GM21723 (cell line): ENCODE results near the gene ZNF394.
A peak's percentile ranks its signal among the peaks of the same experiment; 100 is the strongest.
"Not testable (repeated sequence)": the region's sequence is repeated elsewhere in the genome, so short reads cannot be mapped to it uniquely, and the experiment has no call there.

ENCODE experiments used
- ATAC-seq: cut with Tn5 transposase; IDR thresholded peaks from one replicate; pipeline ENCODE4 v1.9.1; 2021; ENCODE audit warnings: mild to moderate bottlenecking, moderate library complexity; ENCODE audit not compliant: unreplicated experiment

Gene ZNF394

GRCh38 chr7:99499721-99500636, at the start of gene ZNF394:
Gene ZNF394, minus strand, starts transcription at chr7:99500281. Its CDS starts 188 bp downstream, at chr7:99500093.
- ATAC-seq, result peak; percentile 45

- ATAC-seq, result not testable (repeated sequence)
Observed at GRCh38 chr7:99549545-99549944, 49.5 kb upstream of the ZNF394 start.

- not testable (repeated sequence) for ATAC-seq
Observed at GRCh38 chr7:99545308-99545707, 45.2 kb upstream of the ZNF394 start.

DNA sequence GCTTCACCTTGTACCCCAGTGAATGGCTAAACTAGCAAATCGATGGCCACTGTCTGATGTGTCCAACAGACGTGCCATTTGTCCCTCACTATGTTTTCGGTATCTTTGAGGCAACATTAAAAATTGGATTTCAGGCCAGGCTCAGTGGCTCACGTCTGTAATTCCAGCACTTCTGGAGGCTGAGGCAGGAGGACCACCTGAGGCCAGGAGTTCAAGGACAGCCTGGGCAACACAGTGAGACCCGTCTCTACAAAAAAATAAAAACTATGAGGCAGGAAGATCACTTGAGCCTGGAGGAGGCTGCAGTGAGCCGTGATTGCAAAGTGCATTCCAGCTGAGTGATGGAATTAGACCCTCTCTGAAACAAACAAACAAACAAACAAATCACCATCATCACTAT, 43.8 kb upstream of the ZNF394 start:
- no peak for ATAC-seq

DNA sequence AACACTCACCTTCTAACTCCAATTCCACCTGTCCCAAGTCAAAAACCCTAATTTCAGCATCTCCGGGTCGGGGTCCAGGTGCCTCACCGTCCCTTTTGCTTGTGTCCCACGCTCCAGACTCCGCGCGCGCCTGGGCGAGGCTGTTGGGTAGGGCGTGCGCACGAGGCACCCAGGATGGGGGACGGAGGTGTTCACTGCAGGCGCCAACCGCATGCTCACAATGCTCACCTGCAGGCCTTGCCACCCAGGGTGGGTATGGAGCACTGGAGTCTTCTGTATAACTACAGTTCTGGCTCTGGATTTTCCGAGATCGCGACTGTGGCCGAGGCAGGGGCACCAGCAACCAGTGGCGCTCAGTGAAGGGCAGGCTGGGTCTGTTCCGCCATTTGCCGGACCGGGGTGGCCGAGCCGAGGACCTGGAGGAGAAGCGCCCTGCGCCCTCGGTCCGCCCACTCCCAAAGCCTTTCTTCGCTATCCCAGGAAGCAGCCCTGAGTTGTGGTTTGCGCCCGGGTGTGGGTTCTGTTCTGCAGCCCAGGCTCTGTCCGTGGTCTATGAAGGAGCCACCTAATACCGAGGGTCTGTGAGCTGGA, 43.1 kb upstream of the ZNF394 start:
- ATAC-seq, result no peak

DNA sequence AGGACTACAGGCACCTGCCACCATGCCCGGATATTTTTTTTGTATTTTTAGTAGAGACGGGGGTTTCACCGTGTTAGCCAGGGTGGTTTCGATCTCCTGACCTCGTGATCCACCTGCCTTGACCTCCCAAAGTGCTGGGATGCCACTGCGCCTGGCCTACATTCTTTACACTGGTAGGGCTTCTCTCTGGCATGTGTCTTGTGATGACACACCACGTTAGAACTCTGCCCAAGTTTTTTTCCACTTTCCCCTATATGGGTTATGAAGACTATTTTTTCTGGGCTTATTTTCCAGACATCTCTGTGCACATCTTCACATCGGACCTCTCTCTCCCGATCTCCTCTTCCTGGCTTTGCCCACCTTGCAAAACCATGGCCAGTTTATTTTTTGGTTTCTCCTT, 41.1 kb upstream of the ZNF394 start:
- no peak for ATAC-seq

DNA sequence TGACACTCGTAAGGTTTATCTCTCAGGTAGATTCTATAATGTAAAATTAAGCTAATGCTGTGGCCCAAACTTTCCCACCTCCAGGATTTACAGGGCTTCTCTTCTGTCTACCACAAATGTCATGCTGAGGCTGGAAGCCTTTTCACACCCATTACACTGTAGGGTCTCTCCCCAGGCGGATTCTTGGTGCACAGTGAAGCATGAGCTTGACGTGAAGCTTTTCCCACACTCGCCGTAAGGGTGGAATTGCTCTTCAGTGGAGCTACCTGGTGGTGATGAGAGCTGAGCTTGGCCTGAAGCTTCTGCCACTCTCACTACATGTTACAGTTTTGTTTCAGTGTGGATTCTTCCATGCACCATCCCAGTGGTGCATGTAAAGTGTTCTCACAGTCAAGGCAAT, 40.5 kb upstream of the ZNF394 start:
- no peak for ATAC-seq

- no peak for ATAC-seq
Observed at GRCh38 chr7:99539213-99539811, 39.2 kb upstream of the ZNF394 start.

DNA sequence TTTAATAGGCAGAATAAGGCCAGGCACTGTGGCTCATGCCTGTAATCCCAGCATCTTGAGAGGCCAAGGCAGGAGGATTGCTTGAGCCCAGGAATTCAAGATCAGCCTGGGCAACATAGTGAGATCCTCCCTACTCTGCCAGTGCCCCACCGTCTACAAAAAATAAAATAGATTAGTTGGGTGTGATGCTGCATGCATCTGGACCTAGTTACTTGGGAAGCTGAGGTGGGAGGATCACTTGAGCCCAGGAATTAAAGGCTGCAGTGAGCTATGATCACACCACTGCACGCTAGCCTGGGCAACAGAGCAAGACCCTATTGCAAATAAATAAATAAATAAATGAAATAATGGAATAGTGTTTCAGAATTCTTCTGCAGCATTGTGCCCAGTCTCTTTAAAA, 35.6 kb upstream of the ZNF394 start:
- ATAC-seq, result no peak

DNA sequence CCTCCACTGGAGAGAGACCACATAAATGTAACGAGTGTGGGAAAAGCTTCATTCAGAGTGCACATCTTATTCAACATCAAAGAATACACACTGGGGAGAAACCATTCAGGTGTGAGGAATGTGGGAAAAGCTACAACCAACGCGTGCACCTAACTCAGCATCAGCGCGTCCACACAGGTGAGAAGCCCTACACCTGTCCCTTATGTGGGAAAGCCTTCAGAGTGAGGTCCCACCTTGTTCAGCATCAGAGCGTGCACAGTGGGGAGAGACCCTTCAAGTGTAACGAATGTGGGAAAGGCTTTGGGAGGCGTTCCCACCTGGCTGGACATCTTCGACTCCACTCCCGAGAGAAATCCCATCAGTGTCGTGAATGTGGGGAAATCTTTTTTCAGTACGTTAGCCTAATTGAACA, 31.3 kb upstream of the ZNF394 start:
- ATAC-seq, result no peak

DNA sequence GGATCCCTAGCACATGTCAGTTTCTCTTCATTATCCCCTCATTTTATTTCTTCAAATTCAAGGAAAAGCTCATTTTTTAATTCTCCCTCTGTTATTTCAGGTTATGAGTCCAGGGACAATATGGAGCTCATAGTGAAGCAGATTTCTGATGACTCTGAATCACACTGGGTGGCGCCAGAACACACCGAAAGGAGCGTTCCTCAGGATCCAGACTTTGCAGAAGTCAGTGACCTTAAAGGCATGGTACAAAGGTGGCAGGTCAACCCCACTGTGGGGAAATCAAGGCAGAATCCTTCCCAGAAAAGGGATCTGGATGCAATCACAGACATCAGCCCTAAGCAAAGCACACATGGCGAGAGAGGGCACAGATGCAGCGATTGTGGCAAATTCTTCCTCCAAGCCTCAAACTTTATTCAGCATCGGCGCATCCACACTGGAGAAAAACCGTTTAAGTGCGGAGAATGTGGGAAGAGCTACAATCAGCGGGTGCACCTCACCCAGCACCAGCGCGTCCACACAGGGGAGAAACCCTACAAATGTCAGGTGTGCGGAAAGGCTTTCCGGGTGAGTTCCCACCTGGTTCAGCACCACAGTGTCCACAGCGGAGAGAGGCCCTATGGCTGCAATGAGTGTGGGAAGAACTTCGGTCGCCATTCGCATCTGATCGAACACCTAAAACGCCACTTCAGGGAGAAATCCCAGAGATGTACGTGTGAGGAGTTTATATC, 25.8 kb upstream of the ZNF394 start:
- ATAC-seq, result no peak

- no peak for ATAC-seq
Observed at GRCh38 chr7:99521399-99521798, 21.3 kb upstream of the ZNF394 start.

- ATAC-seq, result no peak
Observed at GRCh38 chr7:99514050-99514449, 14.0 kb upstream of the ZNF394 start.

- ATAC-seq, result peak; percentile 5
Observed at GRCh38 chr7:99505324-99505662, 5.2 kb upstream of the ZNF394 start.

DNA sequence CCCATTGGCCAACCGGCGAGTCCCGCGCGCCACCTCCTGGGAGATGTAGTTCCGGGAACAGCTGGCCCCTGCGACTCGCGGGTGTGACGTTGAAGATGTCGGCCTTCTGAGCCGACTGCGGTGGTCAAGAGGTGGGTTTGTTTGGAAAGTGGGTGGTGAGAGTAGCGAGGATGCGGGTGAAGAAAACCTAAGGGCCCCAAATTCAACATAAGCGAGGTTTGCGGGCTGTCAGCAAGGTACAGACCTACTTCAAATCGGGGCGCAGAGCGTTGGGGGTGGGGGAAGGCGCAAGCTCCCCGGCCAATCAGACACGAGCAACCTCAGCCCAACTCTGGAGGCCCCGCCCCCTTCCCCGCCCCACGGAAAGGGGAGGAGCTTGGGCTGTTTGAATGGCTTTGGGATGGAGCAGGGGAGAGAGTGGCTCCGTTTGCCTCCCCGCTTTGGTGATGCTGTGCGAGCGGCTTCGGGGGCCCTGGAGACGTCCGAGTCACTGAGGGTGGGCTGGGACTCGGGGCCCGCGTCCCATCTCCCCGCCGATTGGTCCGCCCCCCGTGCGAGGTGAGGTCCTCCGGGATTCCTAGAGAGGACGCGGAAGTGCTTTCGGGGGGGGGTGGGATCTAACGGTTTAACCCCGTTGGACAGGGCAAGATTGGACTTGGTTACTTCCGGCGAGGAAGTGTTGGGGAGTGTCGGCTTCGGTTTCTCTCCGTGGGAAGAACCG, 4.7 kb upstream of the ZNF394 start, which contains the start of gene ZKSCAN5:
Gene ZKSCAN5 (plus strand): TSS at position 60 of the 721 bp plus-strand sequence. CDS start 1,383 bp downstream, outside the sequence.
- ATAC-seq, result peak; percentile 76

- ATAC-seq, result no peak
Observed at GRCh38 chr7:99504281-99504602, 4.2 kb upstream of the ZNF394 start.

DNA sequence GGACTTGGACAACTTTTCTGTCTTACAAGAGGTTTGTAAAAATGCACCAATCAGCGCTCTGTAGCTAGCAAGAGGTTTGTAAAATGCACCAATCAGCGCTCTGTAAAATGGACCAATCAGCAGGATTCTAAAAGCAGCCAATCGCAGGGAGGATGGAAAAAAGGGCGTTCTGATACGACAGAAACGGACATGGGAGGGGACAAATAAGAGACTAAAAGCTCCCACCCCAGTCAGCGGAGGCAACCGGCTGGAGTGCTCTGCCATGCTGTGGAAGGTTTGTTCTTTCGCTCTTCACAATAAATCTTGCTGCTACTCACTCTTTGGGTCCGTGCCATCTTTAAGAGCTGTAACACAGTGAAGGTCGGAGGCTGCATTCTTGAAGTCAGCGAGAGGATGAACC, 1.2 kb upstream of the ZNF394 start:
- not testable (repeated sequence) for ATAC-seq

GRCh38 chr7:99500637-99501009, 542 bp upstream of the ZNF394 start:
- no peak for ATAC-seq

DNA sequence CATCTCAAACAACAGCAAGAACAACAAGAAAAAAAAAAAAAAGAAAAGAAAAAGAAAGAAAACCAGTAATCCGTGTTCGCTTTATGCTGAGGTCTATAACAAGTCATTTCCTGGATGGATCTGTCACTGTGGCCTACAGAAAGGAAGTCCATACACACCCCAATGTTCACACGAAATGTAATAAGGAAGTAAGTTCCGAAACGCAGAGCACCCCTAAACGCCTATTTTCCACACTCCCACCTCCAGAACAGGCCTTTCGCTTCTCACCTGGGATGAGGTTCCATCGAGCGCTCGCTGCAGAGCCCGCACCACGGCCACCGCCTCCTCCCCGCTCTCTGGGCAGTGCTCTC, 735 bp downstream of the ZNF394 start:
- ATAC-seq, result peak; percentile 27

- no peak for ATAC-seq
Observed at GRCh38 chr7:99498546-99498944, 1.5 kb downstream of the ZNF394 start.
